PC-9 (cell line): ENCODE data around the gene SLC25A21. TPM values are rescaled to one million over a fixed set of nuclear protein-coding genes. Genes with fewer than 3 reads are reported as not detected.

ENCODE experiments used
- BruUV-seq: library from RNA; stranded (reverse); fragments of 400-500 nt; replicated peaks from 2 replicates; lab custom pipeline; 2021; lab: Mats Ljungman, UMichigan
- CTCF ChIA-PET: fragments of 300-600 bp; sonication (Branson Sonifier 250); formaldehyde crosslinking; loops from one replicate; lab custom pipeline; 2022; ENCODE audit warnings: antibody characterized with exemption; lab: Charles Lee
- POLR2A ChIA-PET: fragments of 300-600 bp; sonication (Branson Sonifier 250); formaldehyde crosslinking; loops from one replicate; lab custom pipeline; 2022; ENCODE audit warnings: antibody characterized with exemption; ENCODE audit not compliant: unreplicated experiment; lab: Charles Lee
- DNase-seq, 2 experiments: peaks; one replicate each; pipeline versions ENCODE4 v3.0.0 to v3.0.0-alpha.2; 2015 to 2022; ENCODE audit warnings: mixed read lengths in 1 of 2
- H2AFZ ChIP-seq: fragments of 200-600 bp; sonication (generic); 2 replicates; pipeline ENCODE4 v1.8.1; 2017; ENCODE audit warnings: antibody characterized with exemption
- H3F3A ChIP-seq: fragments of 200-600 bp; sonication (generic); 2 replicates; pipeline ENCODE4 v1.8.1; 2017; ENCODE audit warnings: antibody characterized with exemption, mild to moderate bottlenecking, low read depth; ENCODE audit not compliant: insufficient read depth
- H3K27ac ChIP-seq: fragments of 200-600 bp; sonication (generic); 2 replicates; pipeline ENCODE4 v1.6.1; 2016; ENCODE audit warnings: mixed run types
- H3K27me3 ChIP-seq: fragments of 200-600 bp; sonication (generic); 2 replicates; pipeline ENCODE4 v1.6.1; 2016; ENCODE audit warnings: low read depth, mixed run types; ENCODE audit not compliant: insufficient read depth
- H3K36me3 ChIP-seq: fragments of 200-600 bp; sonication (generic); 2 replicates; pipeline ENCODE4 v1.6.1; 2016; ENCODE audit warnings: low read depth, mixed run types
- H3K4me1 ChIP-seq: fragments of 200-600 bp; sonication (generic); replicated peaks from 2 replicates; pipeline ENCODE4 v1.6.1; 2016; ENCODE audit warnings: mixed run types; ENCODE audit not compliant: insufficient read depth
- H3K4me2 ChIP-seq: fragments of 200-600 bp; sonication (generic); 2 replicates; pipeline ENCODE4 v1.6.1; 2017; ENCODE audit warnings: mixed run types
- H3K4me3 ChIP-seq: fragments of 200-600 bp; sonication (generic); 2 replicates; pipeline ENCODE4 v1.6.1; 2016; ENCODE audit warnings: mixed run types
- H3K79me2 ChIP-seq: fragments of 200-600 bp; sonication (generic); 2 replicates; pipeline ENCODE4 v1.6.1; 2017; ENCODE audit warnings: low read depth, mixed run types
- H3K9me2 ChIP-seq: fragments of 200-600 bp; sonication (generic); 2 replicates; pipeline ENCODE4 v1.8.1; 2017; ENCODE audit warnings: mild to moderate bottlenecking; ENCODE audit not compliant: insufficient read depth
- H3K9me3 ChIP-seq: fragments of 200-600 bp; sonication (generic); 2 replicates; pipeline ENCODE4 v1.8.1; 2016; ENCODE audit warnings: low read depth; ENCODE audit not compliant: insufficient read depth
- H4K20me1 ChIP-seq: fragments of 200-600 bp; sonication (generic); 2 replicates; pipeline ENCODE4 v1.8.1; 2017; ENCODE audit not compliant: insufficient read depth
- EZH2 ChIP-seq: fragments of 200-600 bp; sonication (generic); IDR thresholded peaks from 2 replicates; pipeline ENCODE4 v1.8.0; 2017; ENCODE audit warnings: antibody characterized with exemption, low read depth
- intact Hi-C: fragments of 100-400 bp; cut with micrococcal nuclease; formaldehyde crosslinking; loops from one replicate; pipeline ENCODE4 v1.10.0; 2022; ENCODE audit not compliant: unreplicated experiment
- total RNA-seq: library from RNA; stranded (reverse); gene quantifications from 2 replicates; pipeline ENCODE4 v1.2.3, GENCODE V29; 2021
- TF ChIP-seq, protein P1 (sequence below): fragments of 200-600 bp; sonication (generic); conservative IDR thresholded peaks from 2 replicates; pipeline ENCODE4 v1.6.1; 2017; ENCODE audit warnings: mixed run types, antibody characterized with exemption, mild to moderate bottlenecking, moderate library complexity

The SLC25A21 gene
- total RNA-seq, 1 experiment from 2014 or later = 3.2 TPM

DNA sequence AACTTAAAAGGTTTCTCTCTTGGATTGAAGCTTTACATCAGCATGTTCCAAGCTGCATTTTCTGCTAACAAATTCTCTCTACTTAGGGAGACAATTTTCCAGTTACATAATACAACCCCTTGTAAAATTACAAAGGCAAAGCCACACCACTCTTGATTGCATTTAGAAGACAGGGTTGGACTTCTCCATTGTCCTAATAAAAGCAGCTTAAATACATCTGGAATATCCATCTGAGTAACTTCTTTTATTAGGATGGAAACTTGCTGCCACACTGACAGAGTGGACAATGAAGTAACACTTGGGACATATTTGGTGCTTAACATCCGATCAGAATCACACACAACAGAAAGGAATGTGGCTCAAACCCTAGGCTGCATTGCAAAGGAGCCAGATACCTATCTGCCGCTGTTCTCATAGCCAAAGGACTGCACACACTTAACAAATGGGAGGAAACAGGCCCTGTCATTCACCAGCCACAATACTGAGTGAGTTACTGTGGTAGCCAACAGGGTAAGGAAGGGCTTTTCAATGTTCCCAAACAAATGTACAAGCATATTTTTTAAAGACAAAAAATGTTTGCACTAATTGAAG, 353.5 kb downstream of the SLC25A21 start:
- Histone ChIP-seq H2AFZ (no peak overlapping the region), H3K9me2 (no peaks in the 10 kb centered on the region), H4K20me1 (no peaks in the 10 kb centered on the region), H3F3A (no peaks in the 10 kb centered on the region), H3K27ac (no peak overlapping the region), H3K4me1 (no peaks in the 10 kb centered on the region), H3K36me3 (no peaks in the 10 kb centered on the region), H3K9me3 (no peaks in the 10 kb centered on the region), H3K4me3 (no peak overlapping the region), H3K79me2 (no peaks in the 10 kb centered on the region), H3K4me2 (no peak overlapping the region), H3K27me3 (no peaks in the 10 kb centered on the region)
- intact Hi-C loops = no loop called here
- TF ChIP-seq, protein P1, sequence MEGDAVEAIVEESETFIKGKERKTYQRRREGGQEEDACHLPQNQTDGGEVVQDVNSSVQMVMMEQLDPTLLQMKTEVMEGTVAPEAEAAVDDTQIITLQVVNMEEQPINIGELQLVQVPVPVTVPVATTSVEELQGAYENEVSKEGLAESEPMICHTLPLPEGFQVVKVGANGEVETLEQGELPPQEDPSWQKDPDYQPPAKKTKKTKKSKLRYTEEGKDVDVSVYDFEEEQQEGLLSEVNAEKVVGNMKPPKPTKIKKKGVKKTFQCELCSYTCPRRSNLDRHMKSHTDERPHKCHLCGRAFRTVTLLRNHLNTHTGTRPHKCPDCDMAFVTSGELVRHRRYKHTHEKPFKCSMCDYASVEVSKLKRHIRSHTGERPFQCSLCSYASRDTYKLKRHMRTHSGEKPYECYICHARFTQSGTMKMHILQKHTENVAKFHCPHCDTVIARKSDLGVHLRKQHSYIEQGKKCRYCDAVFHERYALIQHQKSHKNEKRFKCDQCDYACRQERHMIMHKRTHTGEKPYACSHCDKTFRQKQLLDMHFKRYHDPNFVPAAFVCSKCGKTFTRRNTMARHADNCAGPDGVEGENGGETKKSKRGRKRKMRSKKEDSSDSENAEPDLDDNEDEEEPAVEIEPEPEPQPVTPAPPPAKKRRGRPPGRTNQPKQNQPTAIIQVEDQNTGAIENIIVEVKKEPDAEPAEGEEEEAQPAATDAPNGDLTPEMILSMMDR = no peak
- no peak for TF ChIP-seq EZH2
- ChIA-PET POLR2A (interaction anchor here (0.6 to 0.7 kb wide), 2 partner anchors 173 to 890 kb away, joined by 5 to 6 read pairs; no protein-coding TSS in a partner anchor), CTCF (no interaction called here)
- no TSS peak for BruUV-seq
- peak; percentile 12 to 46 for DNase-seq

DNA sequence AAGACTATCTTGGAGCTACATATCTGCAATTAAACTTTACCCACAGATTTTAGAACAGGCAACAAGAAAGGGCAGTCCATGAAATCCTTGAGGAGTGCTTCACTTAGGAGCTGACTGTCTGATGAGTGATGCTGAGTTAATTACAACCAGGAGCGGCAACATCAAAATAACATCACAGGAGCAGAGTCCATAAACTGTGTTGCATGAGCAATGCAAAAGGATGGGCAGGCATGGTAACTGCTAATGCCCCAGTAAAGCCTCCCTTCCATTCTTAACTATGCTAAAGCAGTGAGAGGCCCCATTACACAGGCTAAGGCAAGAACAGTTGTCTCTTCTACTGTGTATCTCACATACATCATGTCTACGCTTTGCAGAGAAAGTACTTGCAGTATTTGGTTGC, 354.2 kb downstream of the SLC25A21 start:
- no peaks in the 10 kb centered on the region for H3F3A ChIP-seq
- DNase-seq = no peak
- H3K9me2 ChIP-seq = no peaks in the 10 kb centered on the region
- H3K36me3 ChIP-seq = no peaks in the 10 kb centered on the region
- TF ChIP-seq EZH2 = no peak
- TF ChIP-seq, protein P1 = no peak
- intact Hi-C loops = no loop called here
- no peaks in the 10 kb centered on the region for H3K9me3 ChIP-seq
- H3K4me2 ChIP-seq = no peak overlapping the region
- no peaks in the 10 kb centered on the region for H3K4me1 ChIP-seq
- no peak overlapping the region for H3K27ac ChIP-seq
- H3K27me3 ChIP-seq = no peaks in the 10 kb centered on the region
- no peak overlapping the region for H2AFZ ChIP-seq
- H3K79me2 ChIP-seq = no peaks in the 10 kb centered on the region
- no TSS peak for BruUV-seq
- H3K4me3 ChIP-seq = no peak overlapping the region
- CTCF ChIA-PET = no interaction called here
- H4K20me1 ChIP-seq = no peaks in the 10 kb centered on the region
- POLR2A ChIA-PET = no interaction called here

DNA sequence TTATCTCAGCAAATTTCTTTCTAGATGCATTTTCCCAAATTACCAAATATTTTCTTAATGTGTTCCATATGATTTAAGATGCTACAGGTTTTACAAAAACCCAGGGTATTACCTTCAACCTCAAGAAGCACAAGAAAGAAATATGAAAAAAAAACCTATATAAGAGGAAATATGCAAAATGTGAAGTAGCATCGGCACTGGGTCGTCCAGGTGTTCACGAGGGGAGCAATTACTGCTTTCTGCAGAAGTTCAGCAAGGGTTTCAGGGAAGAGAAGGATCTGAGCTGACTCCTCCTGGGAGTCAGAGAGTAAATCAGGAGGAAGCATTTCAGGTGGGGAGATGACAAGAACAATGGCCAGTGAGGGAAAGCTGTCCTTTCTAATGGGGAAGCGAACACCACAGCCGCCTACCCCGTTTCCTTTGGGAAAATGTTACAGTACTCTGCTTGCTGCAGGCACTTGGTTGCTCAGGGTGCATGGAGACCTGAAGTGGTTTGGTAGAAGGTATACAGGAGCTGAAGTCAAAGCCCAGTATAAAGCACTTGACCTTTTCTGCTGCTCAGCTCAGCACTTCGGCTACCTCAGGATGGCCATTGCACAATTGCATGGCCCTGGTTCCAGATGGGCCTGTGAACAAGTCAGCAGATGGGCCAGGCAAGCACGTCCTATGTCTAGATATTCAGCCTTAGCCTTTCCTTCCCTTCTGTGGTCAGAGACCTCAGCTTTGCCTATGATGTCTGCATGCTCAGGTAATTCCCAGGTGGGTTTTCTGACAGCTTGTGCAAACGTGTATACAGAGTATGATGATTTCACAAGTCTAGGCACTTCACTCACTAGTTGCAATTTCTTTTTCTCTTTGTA, 355.1 kb downstream of the SLC25A21 start:
- no peaks in the 10 kb centered on the region for H3K9me2 ChIP-seq
- H3K27ac ChIP-seq = no peak overlapping the region
- no peaks in the 10 kb centered on the region for H3K4me1 ChIP-seq
- intact Hi-C loops = no loop called here
- POLR2A ChIA-PET = no interaction called here
- H4K20me1 ChIP-seq = no peaks in the 10 kb centered on the region
- H3K4me2 ChIP-seq = no peak overlapping the region
- no peaks in the 10 kb centered on the region for H3K27me3 ChIP-seq
- H3K4me3 ChIP-seq = no peak overlapping the region
- H2AFZ ChIP-seq = no peak overlapping the region
- no peaks in the 10 kb centered on the region for H3F3A ChIP-seq
- no TSS peak for BruUV-seq
- CTCF ChIA-PET = no interaction called here
- no peaks in the 10 kb centered on the region for H3K36me3 ChIP-seq
- no peaks in the 10 kb centered on the region for H3K79me2 ChIP-seq
- H3K9me3 ChIP-seq = no peaks in the 10 kb centered on the region
- TF ChIP-seq EZH2 = no peak
- TF ChIP-seq, protein P1 = no peak
- DNase-seq = no peak
